ENCODE data around the gene PLEKHG4B. TPM values are rescaled to one million over a fixed set of nuclear protein-coding genes. Genes with fewer than 3 reads are reported as not detected.

PLEKHG4B gene
- total RNA-seq, 1 experiment from 2014 or later, result 44.3 TPM

DNA sequence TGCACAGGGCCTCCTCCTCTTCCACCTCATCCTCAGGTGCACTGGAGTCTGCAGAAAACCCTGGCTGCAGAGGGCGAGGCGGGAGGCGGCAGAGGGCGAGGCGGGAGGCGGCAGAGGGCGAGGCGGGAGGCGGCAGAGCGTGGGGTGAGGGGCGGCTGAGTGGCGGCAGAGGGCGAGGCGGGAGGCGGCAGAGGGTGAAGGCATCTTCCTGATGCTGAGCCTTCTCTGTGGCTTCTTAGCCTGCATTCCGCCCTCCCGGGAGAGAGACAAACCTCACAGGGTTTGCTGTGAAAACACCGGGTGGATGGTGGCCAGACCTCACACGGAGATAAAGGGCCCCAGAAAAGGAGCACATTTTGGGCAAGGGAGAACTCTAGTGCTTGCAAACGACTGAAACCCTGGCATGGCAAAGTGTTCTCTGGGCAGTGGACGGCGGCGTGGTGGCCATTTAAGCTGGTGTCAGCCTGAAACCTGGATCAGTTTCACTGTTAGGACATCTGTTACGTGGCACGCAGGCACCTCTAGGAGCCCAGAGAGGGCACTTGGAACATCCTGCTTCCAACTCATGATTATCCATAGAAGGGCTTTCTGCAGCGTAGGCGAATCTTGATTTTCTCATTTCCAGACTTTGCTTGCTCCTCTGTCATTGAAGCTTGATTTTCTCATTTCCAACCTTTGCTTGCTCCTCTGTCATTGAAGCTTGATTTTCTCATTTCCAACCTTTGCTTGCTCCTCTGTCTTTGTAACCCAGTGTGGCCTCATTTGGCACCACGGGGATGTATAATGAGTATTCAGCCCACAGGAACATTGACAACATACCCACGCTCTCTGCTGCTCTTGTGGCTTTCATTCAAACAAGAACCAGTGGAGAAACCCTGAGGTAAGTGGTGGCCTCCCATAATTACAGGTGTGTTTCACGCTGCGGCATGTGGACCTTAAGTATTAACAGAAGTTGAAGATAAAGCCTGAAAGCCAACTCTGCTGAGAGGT lies 16.3 kb upstream of the PLEKHG4B start:
- H3K4ac ChIP-seq (ENCODE audit: low read depth, low read length), result no peak overlapping the region
- no peak overlapping the region for H3K23ac ChIP-seq (ENCODE audit: insufficient read length, low read depth, low read length)
- no peak overlapping the region for H3K14ac ChIP-seq (ENCODE audit: insufficient read depth, low read length)
- no peak overlapping the region for H3T11ph ChIP-seq (ENCODE audit: low read length)
- no peak overlapping the region for H3K4me3 Mint-ChIP-seq
- no peak for DNase-seq
- H3K27me3 Mint-ChIP-seq (ENCODE audit: low read depth), result no peaks in the 10 kb centered on the region; the same call in 1 of the 2 replicates
- peak overlapping the region in 1 of 3 experiments; percentile 77; a peak in 2 of 7 replicates for H3K27ac Mint-ChIP-seq
- no peak overlapping the region for H2BK120ac ChIP-seq (ENCODE audit: low read depth, low read length, poor library complexity, severe bottlenecking)
- no peaks in the 10 kb centered on the region; a peak in 1 of 7 replicates for H3K36me3 Mint-ChIP-seq (ENCODE audit: insufficient read depth in 1 of 3, low read depth in 3 of 3)
- no peaks in the 10 kb centered on the region for H3K27me3 ChIP-seq (ENCODE audit: insufficient read depth, low read length)
- H3K79me1 ChIP-seq (ENCODE audit: insufficient read depth, low read depth, low read length, poor library complexity, severe bottlenecking), result no peaks in the 10 kb centered on the region
- H2BK15ac ChIP-seq (ENCODE audit: low read depth, low read length), result no peak overlapping the region
- H2BK12ac ChIP-seq (ENCODE audit: insufficient read length, low read depth, low read length), result no peak overlapping the region
- no peaks in the 10 kb centered on the region for H3K23me2 ChIP-seq (ENCODE audit: insufficient read length, low read depth, low read length, poor library complexity, severe bottlenecking)
- H3K18ac ChIP-seq (ENCODE audit: insufficient read length, low read depth, low read length), result no peak overlapping the region
- no peaks in the 10 kb centered on the region for H3K9me3 ChIP-seq (ENCODE audit: control insufficient read depth, low read depth, low read length)
- no peak overlapping the region for H4K91ac ChIP-seq (ENCODE audit: insufficient read length, low read depth, low read length)
- H3K9ac ChIP-seq (ENCODE audit: extremely low read depth, insufficient read length, low read length), result no peak overlapping the region
- no peak overlapping the region for H4K8ac ChIP-seq (replicated peaks; ENCODE audit: insufficient read length, low read depth, low read length)
- H3K4me1 Mint-ChIP-seq, result peaks cover 27 to 40% of the 10 kb centered on the region in 2 experiments
- no peak overlapping the region for H2BK5ac ChIP-seq (ENCODE audit: insufficient read length, low read length)
- no peak overlapping the region for H3K56ac ChIP-seq (ENCODE audit: insufficient read length, low read depth, low read length)
- no CpG with 5 or more reads among the region's 31 CpGs for WGBS (ENCODE audit: extremely low coverage, insufficient read length, low lambda C conversion rate)
- H2BK20ac ChIP-seq (ENCODE audit: low read depth, low read length, poor library complexity, severe bottlenecking), result no peak overlapping the region
- H3K4me2 ChIP-seq (ENCODE audit: insufficient read depth, insufficient read length, low read length), result no peak overlapping the region
- no peak overlapping the region for H4K5ac ChIP-seq (ENCODE audit: insufficient read length, low read depth, low read length)
- TF ChIP-seq, protein P1, sequence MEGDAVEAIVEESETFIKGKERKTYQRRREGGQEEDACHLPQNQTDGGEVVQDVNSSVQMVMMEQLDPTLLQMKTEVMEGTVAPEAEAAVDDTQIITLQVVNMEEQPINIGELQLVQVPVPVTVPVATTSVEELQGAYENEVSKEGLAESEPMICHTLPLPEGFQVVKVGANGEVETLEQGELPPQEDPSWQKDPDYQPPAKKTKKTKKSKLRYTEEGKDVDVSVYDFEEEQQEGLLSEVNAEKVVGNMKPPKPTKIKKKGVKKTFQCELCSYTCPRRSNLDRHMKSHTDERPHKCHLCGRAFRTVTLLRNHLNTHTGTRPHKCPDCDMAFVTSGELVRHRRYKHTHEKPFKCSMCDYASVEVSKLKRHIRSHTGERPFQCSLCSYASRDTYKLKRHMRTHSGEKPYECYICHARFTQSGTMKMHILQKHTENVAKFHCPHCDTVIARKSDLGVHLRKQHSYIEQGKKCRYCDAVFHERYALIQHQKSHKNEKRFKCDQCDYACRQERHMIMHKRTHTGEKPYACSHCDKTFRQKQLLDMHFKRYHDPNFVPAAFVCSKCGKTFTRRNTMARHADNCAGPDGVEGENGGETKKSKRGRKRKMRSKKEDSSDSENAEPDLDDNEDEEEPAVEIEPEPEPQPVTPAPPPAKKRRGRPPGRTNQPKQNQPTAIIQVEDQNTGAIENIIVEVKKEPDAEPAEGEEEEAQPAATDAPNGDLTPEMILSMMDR (conservative IDR thresholded peaks at IDR 0.05), result no peak
- H2AFZ ChIP-seq (ENCODE audit: low read length), result no peak overlapping the region
- no peaks in the 10 kb centered on the region for H4K20me1 ChIP-seq (ENCODE audit: control insufficient read depth, insufficient read depth, insufficient read length)
- no peaks in the 10 kb centered on the region for H3K4me1 ChIP-seq (ENCODE audit: insufficient read depth, low read length)
- H3K9me3 Mint-ChIP-seq, result no peaks in the 10 kb centered on the region
- H3K79me2 ChIP-seq (ENCODE audit: insufficient read depth, low read length), result no peaks in the 10 kb centered on the region
- no peak overlapping the region for H2AK5ac ChIP-seq (ENCODE audit: insufficient read length, low read length)
- no peak overlapping the region for H3K27ac ChIP-seq (ENCODE audit: insufficient read length, low read depth, low read length)

Data from H9 (cell line).